HG03521 (cell line): ENCODE results near the gene MALSU1.

Experiments used
- ATAC-seq: cut with Tn5 transposase; IDR thresholded peaks from one replicate; pipeline ENCODE4 v1.9.1; 2021; ENCODE audit warnings: mild to moderate bottlenecking, moderate library complexity; ENCODE audit not compliant: unreplicated experiment

Gene MALSU1

DNA sequence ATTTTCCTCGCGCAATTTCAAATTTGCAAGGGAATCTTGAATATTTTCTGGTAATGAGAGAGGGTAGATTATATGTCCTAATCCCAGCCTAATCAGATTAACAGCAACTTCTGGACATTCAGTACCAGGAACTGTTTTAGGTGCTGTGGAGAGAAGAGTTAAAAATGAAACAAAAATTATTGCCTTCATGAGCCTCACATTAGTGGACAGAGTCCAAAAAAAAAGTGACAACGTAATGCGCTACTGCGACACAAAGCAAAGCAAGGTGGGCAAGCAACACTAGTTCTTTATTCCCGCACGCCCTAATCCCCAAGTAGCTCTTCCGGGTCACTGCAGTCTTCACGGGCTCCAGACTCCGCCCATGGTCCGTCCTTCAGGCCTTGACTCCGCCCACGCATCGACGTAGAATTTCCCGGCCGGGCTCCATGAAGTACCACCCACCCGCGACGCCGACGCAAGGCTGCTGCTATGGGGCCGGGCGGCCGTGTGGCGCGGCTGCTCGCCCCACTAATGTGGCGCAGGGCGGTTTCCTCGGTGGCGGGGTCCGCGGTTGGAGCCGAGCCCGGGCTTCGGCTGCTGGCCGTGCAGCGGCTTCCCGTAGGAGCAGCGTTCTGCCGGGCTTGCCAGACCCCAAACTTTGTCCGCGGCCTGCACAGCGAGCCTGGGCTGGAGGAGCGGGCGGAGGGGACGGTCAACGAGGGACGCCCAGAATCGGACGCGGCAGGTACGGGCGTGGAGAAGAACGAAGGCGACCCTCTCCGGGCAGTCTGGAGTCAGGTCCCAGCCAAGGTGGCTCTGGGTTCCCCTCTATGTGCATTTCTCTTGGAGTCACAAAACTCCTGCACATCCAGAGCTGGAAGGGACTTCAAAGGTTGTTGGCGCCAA is at the start of gene MALSU1:
MALSU1 (plus strand) TSS at position 455 of the 885 bp plus-strand sequence; CDS start at position 469, 14 bp downstream.
- peak; percentile 98 for ATAC-seq

DNA sequence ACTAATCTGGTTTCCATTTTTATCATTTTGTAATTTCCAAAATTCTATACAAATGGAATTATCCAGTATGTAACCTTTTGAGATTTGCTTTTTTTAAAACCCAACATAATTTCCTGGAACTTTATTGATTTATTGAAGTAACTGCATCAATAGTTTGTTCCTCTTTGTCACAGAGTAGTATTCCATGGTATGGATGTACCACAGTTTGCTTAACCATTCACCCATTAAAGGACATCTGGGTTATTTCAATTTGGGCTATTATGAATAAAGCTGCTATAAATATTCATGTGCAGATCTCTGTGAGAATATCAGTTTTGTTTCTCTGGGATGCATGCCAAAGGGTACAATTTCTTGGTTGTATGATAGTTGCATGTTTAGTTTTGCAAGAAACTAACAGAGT is 49.7 kb upstream of the MALSU1 start:
- ATAC-seq, result no peak

DNA sequence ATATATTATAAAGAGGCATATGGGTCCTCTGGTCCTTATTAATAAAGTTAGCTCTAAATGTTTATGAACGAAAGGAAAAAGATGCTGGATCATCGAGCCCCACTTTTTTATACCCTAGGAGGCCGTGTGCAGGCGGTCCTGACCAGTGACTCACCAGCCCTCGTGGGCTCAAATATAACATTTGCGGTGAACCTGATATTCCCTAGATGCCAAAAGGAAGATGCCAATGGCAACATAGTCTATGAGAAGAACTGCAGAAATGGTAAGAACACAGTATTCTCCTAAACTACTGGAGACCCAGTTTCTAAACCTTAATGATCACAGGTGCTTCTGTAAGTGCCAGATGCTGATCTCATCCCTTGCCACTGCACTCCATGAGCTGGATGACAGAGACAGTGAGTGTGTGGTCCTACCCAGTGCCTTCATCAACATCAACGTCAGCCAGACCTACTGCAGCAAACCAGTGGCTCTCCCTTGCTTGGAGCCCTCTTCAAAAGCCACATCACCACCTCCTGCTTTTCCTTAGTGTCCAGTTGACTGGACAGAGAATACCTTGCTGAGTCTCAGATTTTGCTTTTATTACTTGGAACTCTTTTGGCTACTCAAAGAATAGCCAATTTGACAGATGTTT is 45.0 kb upstream of the MALSU1 start:
- ATAC-seq, result no peak

DNA sequence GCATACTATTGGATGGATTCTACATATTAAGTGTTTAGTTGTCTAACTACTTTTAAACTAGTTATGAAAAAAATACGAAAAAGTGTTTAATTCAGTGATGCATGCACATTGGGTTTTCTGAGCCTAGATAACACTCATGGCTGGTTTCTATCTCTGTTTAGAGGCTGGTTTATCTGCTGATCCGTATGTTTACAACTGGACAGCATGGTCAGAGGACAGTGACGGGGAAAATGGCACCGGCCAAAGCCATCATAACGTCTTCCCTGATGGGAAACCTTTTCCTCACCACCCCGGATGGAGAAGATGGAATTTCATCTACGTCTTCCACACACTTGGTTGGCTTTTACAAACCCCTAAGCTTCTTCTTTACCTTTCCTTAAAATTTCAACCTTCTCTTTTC is 42.4 kb upstream of the MALSU1 start:
- ATAC-seq, result no peak

- no peak for ATAC-seq
Measured at GRCh38 chr7:23260371-23260770, 38.8 kb upstream of the MALSU1 start.

DNA sequence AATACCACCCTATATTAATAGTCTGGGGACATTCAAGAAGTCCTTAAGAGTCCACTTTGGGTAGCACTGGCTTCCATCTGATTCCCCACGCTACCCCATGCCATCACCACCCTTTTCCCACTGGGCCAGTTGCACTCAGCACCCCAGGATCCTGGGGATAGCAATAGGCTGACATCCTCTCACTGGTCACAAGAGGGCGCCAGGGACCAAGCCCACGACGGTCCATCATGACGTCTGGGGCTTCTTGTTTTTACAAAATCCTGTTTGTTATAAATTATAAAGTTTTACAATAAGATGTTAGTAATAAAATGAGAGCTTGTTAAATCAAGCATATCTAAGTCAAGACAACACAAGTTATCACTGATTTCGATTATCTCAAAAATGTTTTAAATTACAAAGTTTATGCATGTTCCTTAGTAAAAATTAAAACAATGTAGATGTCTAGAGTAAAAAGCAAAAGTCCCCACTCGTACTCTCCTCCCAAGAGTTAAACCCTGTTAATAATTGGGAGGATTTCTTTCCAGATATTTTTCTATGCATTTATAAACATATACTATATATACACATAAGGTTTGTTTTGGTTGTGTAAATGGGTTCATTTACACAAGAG is 37.2 kb upstream of the MALSU1 start:
- ATAC-seq, result peak; percentile 72

- ATAC-seq, result no peak
Measured at GRCh38 chr7:23264916-23265458, 34.2 kb upstream of the MALSU1 start.

- no peak for ATAC-seq
Measured at GRCh38 chr7:23266918-23267317, 32.2 kb upstream of the MALSU1 start.

GRCh38 chr7:23267357-23267756 is 31.8 kb upstream of the MALSU1 start:
- no peak for ATAC-seq

DNA sequence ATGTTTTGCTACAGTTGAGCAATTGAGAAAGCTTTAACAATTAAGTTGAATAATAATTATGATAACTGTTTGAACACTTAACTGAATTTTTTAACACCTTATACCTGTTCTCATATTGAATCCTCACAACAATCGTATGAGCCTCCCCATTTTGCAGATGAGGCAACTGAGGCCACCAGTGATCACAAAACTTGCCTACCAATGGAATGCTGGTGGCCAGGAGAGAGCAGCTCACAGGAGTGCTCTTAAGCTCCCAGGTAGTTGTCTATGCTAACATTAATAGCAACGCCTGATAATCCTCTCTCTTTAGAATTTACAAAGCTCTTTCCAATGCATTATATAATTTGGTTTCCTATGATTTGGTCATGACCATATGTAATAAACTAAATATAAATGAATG is 31.0 kb upstream of the MALSU1 start:
- ATAC-seq, result no peak

DNA sequence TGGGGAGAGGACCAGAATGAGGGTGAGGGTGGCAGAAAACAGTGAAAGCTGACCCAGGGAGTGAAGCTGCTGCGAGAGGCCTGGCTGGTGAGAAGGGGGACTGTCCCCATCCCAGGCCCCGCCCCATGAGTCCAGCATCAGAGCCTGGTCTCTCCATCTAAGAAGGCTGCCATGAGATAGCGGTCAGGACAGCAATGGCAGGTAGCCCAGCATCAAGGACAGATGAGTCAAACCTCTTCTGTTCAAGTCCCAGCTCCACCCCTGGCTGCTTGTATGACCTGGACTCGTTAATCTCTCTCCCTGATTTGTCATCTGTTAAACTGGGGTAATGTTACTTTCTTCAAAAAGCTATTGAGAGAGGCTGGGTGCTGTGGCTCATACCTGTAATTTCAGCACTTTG is 30.4 kb upstream of the MALSU1 start:
- ATAC-seq, result no peak

DNA sequence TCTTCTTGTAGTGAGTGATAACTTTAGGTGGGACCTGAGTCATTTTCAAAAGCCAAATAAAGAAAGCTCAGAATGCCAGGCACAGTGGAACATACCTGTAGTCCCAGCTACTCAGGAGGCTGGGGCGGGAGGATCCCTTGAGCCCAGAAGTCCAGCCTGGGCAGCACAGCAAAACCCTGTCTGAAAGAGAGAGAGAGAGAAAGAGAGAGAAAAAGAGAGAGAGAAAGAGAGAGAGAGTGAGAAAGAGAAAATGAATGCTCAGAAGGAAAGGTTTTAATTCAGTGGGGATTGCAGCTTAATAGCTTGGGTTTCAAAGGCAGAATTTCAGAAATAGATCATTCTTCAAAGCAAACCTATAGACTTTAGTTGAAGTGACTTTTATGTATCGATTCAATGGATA is 26.9 kb upstream of the MALSU1 start:
- no peak for ATAC-seq

- ATAC-seq, result peak; percentile 95
Measured at GRCh38 chr7:23273141-23273599, 26.0 kb upstream of the MALSU1 start.

DNA sequence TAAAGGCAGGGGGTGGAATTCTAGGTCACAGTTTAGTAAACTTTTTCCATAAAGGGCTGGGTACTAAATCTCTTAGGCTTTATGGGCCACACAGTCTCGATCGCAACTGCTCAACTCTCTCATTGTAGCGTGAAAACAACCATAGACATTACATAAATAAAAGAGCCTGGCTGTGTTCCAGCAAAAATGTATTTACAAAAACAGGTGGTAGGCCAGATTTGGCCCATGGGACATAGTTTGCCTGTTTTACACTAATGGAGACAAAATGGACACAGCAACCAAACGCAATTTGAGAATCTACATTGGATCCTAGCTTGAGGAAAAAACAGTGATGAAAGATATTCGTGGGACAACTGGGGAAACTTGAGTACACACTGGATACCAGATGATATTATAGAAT is 23.2 kb upstream of the MALSU1 start:
- no peak for ATAC-seq

DNA sequence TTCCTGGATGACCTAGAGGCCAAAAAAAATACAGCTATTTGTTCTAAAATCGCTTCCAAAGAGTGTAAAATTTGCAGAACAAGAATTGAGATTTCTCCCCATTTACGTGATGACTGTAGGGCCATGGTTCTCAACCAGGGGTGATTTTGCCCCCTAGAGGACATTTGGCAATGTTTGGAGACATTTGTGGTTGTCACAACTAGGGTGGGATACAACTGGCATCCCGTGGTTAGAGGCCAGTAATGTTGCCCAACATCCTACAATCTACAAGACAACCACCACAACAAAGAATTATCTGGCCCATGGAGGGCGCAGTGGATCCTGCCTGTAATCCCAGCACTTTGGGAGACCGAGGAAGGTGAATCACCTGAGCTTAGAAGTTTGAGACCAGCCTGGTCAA is 22.8 kb upstream of the MALSU1 start:
- ATAC-seq, result no peak

DNA sequence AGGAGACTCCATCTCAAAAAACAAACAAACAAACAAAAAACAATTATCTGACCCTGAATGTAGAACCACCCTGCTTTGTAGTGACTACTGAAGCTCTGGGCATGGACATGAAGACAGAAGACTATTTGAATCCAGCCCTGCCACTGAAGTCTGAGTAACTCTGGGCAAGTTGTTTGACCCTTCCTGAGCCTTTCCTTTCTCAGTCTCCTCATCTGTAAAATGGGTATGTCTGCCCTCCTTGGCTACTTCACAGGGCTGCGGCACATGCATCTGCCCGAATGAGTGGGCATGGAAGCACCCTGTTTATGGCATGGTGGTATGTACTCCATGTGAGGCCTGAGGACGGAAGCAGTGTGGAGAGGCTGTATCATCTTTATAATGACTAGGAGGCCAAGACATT is 22.2 kb upstream of the MALSU1 start:
- ATAC-seq, result no peak

GRCh38 chr7:23277359-23277989 is 21.7 kb upstream of the MALSU1 start:
- ATAC-seq, result no peak

- no peak for ATAC-seq
Measured at GRCh38 chr7:23279819-23280525, 19.2 kb upstream of the MALSU1 start.

DNA sequence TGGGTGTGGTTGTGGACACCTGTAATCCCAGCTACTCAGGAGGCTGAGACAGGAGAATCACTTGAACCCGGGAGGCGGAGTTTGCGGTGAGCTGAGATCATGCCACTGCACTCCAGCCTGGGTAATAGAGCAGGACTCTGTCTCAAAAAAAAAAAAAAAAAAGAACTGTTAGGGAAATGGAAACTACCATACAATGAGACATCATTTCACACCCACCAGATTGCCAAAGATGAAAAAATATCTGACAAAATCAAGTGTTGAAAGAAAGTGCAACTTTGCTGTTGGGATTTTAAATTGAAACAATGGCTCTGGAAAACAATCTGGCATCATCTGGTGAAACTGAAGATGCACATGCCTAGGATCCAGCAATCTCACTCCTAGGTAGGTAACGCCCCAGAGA is 16.1 kb upstream of the MALSU1 start:
- ATAC-seq, result no peak

DNA sequence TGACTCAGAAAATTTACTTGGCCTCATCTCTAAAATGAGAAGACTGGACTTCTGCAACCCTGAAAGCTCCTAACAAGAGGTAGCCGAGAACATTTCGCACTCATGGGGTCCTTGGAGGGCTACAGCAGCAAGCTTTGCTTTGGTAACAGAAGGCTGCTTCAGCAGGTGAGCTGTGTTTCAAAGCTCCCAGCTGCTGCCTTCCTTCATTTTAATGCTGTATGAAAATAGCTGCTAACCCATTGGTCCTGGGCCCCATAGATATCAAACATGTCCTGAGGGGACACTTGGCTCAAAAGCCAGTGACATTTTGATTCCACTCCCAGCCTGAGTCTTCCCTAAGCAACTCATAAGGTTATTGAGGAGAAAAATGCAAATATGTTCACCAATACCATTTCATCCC is 14.3 kb upstream of the MALSU1 start:
- no peak for ATAC-seq
